HG03097 (cell line): Measurements from ENCODE around the gene XXYLT1.
"Not testable (repeated sequence)": the region's sequence is repeated elsewhere in the genome, so short reads cannot be mapped to it uniquely, and the experiment has no call there.

Experiments
- ATAC-seq: cut with Tn5 transposase; IDR thresholded peaks from one replicate; pipeline ENCODE4 v1.9.1; 2021; ENCODE audit not compliant: unreplicated experiment, low FRiP score

Gene XXYLT1

GRCh38 chr3:195058336-195059005, 212.5 kb downstream of the XXYLT1 start:
- ATAC-seq, result no peak

DNA sequence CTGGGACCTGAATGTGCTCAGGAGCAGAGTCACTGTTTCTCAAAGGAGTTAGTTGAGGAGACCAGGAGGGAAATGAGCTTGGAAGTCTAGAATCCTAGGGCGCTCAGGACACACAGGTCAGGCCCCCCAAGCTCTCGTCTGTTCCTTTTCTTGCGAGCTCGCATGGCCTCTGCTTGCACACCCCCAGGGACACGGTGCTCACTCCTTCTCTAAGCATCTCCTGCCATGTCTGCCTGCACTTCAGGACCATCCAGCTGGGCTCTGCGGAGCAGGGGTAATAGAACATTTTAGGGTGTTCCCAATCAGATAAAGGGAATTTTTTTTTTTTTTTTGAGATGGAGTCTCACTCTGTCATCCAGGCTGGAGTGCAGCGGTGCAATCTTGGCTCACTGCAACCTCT, 213.2 kb downstream of the XXYLT1 start:
- no peak for ATAC-seq

- no peak for ATAC-seq
Measured at GRCh38 chr3:195056506-195056905, 214.5 kb downstream of the XXYLT1 start.

- ATAC-seq, result no peak
Measured at GRCh38 chr3:195054311-195054710, 216.6 kb downstream of the XXYLT1 start.

DNA sequence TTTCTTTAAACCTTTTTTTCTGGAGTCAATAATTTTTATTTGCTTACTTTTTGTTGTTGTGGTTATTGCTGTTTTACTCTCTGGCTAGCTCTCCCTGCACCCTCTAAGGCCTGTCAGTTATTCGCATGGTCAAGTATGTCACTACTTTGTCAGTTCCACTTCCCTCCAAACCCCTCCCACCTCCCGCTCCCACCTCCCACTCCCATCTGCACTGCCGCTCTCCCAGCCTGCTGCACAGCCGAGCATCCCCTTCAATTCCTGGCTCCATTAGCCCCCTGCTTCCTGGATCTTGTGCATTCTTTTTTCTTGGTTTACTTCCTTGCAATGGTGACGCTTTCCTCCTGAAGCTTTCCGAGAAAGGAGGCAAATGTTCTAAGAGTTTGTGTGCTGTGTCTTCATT, 218.0 kb downstream of the XXYLT1 start:
- ATAC-seq, result no peak

DNA sequence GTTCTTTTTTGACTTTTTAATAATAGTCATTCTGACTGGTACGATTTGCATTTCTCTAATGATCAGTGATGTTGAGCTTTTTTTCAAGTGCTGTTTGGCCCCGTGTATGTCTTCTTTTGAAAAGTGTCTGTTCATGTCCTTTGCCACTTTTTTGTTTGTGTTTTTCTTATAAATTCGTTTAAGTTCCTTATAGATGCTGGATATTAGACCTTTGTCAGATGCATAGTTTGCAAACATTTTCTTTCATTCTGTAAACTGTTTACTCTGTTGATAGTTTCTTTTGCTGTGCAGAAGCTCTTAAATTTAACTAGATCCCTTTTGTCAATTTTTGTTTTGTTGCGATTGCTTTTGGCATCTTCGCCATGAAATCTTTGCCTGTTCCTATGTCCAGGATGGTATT, 220.7 kb downstream of the XXYLT1 start:
- not testable (repeated sequence) for ATAC-seq

DNA sequence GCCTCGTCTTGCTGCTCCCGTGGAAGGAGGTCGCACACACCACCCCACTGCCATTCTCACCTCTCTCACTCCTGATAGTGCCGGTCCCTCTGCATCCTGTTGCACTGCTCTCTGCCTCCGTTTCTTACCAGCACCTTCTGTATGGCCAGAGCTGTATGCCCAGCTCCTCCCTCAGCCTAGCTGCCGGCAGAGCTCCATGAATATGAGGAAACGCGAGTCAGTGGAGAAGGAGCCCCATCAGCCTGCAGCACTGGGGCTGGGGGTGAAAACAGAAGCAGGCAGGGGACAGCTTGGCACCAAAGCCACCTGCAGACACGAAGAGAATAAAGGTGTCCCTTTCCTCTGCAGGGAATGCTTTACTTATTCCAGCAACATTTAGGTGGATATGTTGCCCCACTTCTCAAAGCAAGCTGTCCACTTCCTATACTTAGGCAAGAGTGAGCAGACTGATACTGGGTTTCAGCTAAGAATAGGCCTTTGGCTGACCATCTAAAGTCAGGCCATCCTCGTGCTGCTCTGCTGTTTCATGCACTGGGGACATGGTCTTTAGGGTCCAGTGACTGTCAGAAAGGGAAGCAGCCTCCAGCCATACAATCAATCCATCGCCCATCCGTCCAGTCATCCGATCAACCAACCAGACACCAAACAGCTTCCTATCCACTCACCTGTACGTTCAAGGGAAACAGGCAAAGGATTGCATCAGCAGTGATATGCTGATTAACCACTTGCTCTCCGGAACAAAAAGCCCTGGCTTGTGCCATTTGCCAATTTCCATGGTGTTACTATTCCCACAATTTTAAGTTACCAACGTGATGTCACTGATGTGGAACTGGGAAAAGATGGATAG, 222.7 kb downstream of the XXYLT1 start:
- ATAC-seq, result no peak

DNA sequence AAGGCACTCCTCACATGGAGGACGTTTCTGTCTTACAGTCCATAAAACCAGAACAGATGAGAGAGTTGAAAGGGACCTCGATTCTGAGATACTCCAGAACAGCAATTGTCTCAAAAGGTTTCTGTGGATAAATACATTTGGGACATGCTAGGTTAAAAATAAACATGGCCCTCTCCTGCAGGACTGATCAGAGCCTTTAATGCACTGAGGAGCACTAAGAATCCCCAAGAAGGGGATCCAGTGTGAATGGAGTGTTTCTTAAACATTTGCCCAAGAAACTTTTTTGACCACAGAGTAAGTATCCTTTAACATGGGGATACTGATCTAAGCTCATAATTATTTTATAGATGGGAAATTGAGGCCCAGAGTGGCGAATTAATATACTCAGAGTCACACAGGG, 223.4 kb downstream of the XXYLT1 start:
- no peak for ATAC-seq

GRCh38 chr3:195046441-195046840, 224.5 kb downstream of the XXYLT1 start:
- ATAC-seq, result no peak

DNA sequence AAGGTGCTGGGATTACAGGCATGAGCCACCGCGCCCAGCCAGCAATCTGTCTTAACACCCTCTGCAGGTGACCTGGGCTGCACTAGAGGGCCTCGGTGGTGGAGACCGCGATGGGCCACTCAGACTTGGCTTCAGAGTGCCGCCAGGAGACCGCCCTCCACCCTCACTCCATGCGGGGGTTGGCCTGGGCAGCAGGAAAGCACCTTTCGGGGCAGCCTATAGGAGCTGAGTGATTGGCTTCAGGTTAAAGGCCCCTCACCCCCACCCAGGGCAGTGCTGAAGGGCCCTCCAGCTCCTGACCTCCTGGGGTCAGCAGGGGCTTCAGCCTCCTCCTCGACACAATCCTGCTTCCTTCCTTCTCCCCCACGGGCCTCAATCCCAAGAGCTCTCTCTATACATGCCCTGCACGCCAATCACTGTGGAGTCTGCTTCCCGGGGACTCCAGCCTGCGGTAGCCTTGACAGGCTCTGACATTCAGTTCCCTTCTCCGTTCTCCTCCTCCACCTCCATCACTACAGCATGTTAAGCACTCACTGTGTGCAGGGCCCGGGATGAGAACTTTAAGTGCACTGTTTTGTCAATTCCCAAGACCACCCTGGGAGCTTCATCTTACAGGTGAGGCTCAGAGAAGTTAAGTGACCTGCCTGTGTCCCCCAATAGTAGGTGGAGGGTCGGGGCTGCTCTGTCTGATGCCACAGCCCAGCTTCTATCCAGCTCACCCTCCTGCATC, 225.3 kb downstream of the XXYLT1 start:
- ATAC-seq, result no peak

DNA sequence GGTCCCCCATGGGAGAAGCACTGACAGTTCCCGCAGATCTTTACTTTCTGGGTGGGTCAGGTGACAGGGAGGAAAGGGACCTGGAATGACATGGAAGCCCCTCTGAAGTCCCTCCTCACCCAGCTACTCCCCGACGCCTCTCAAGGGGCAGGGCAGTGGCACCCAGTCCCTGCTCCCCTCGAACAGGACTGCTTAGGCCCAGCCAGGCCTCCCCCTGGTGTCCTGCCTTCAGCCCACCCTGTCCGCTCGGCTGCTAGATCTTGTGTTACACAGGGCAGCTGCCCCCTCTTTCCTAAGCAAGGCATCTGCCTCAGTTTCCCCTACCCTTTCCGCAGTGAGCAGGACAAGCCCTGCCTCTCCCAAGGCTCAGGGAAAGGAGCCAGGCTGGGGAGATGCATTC, 226.5 kb downstream of the XXYLT1 start:
- no peak for ATAC-seq

DNA sequence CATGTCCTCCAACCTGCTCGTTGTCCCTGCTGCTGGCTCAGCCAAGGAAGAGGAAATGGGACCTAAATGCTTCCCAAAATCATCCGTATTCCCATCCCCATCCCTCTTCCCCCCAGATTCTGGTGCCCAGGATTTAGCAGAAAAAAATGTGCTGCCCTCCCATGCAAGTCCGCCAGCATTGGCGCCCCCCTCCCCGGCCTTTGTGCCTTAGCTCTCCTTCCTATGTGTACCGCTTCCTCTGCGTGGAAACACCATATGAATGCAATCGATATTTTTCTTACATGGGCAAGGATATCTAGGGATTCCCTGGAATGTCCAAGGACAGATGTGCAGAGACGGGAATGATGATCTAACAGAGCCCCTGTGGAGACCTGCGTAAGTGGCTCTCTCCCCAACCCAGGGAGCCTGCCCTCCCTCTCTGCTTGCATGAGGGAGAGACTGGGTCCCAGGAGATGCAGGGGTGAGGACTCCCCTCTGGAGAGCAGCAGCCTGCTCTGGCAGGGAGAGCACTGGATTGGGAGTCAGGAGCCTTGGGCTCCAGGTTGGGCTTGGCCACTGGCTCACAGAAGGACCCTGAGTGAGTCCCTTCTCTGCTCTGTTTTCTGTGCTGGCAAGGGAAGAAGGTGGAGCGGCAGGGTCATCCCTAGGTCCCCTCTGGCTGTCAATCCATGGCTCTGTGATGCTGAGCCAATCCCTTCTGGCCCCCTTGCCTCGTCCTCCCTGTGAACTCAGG, 227.2 kb downstream of the XXYLT1 start:
- no peak for ATAC-seq

- ATAC-seq, result no peak
Measured at GRCh38 chr3:195042743-195043606, 228.0 kb downstream of the XXYLT1 start.

- no peak for ATAC-seq
Measured at GRCh38 chr3:195041871-195042742, 228.9 kb downstream of the XXYLT1 start.

GRCh38 chr3:195040773-195041520, 230.0 kb downstream of the XXYLT1 start:
- ATAC-seq, result no peak

DNA sequence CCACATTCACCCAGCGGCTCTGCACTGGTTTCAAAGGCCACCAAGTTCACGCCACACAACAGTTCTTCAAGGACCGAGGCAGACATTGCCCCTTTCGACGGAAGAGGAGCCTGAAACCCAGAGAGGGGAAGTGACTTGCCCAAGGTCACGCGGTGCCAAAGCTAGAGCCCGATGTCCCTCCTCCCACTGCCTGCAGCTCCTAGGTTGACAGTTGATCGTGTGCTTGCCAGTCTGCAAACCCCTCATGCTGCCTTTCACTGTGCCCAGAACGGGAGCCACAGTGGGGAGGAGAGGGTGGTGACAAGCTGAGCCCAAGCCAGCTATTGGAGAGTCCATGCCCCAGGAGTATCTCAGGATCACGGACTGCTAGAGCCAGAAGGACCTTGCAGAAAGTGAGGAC, 230.9 kb downstream of the XXYLT1 start:
- ATAC-seq, result no peak

DNA sequence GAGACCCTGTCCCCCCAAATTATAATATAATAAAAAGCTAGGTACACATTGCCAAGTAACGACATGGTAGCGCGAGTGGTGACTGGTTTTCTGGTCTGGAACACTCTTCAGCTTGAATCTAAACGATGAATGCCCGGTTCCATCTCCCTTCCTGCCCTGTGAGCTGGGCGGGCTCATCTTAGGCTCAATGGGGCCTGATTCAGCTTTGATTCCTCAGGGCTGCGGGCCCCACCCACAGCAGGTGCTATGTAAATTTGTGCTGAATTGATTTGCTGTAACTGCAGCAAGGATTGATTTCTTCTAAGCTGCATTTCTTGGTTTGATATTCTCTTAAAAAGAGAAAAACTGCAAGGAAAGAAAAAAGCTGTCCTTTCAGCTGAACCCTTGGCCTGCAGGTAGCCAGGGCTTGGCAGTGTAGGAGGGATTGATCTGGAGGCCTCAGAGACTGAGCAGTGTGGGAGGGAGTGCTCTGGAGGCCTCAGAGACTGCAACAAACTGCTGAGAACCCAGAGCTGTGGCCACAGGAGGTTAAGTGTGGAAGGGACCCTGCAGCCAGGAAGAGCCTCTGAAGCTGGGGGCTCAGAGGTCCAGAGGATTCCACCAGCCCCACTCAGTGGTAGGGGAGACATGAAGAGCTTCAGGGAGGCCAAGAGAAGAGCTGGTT, 231.6 kb downstream of the XXYLT1 start:
- ATAC-seq, result no peak

DNA sequence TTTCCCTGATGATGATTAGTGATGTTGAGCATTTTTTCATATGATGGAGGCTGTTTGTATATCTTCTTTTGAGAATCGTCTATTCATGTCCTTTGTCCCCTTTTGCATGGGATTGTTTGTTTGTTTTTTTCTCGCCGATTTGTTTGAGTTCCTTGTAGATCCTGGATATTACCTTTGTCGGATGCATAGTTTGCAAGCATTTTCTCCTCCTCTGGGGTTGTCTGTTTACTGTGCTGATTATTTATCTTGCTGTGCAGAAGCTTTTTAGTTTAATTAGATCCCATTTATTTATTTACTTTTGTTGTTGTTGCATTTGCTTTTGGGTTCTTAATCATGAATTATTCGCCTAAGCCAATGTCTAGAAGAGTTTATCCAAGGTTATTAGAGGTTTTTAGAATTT, 232.8 kb downstream of the XXYLT1 start:
- no peak for ATAC-seq
